Neuronal stem cell (in vitro differentiated cells): ENCODE measurements around the gene IKZF2.
A peak's percentile ranks its signal among the peaks of the same experiment; 100 is the strongest.

Experiments used
- DNase-seq: peaks from one replicate; pipeline ENCODE4 v3.0.0-alpha.2; 2013; ENCODE audit warnings: low spot score
- H2AFZ ChIP-seq: one replicate; pipeline ENCODE4 v1.6.1; 2013; ENCODE audit warnings: mild to moderate bottlenecking, low read length, inconsistent platforms
- H2AK5ac ChIP-seq: 2 replicates; pipeline ENCODE4 v1.6.1; 2013; ENCODE audit warnings: low read depth, mild to moderate bottlenecking, inconsistent platforms, low read length, moderate library complexity, mixed read lengths
- H2BK120ac ChIP-seq: 2 replicates; pipeline ENCODE4 v1.6.1; 2013; ENCODE audit warnings: low read depth, mild to moderate bottlenecking, inconsistent platforms, low read length, moderate library complexity, mixed read lengths
- H2BK12ac ChIP-seq: one replicate; pipeline ENCODE4 v1.6.1; 2013; ENCODE audit warnings: low read length, inconsistent platforms
- H2BK15ac ChIP-seq: 2 replicates; pipeline ENCODE4 v1.6.1; 2013; ENCODE audit warnings: mild to moderate bottlenecking, low read length, inconsistent platforms, mixed read lengths
- H2BK5ac ChIP-seq: one replicate; pipeline ENCODE4 v1.6.1; 2013; ENCODE audit warnings: inconsistent platforms, mild to moderate bottlenecking, low read length, moderate library complexity
- H3K14ac ChIP-seq: one replicate; pipeline ENCODE4 v1.6.1; 2013; ENCODE audit warnings: low read length, inconsistent platforms
- H3K18ac ChIP-seq: 2 replicates; pipeline ENCODE4 v1.6.1; 2013; ENCODE audit warnings: low read length, inconsistent platforms
- H3K23ac ChIP-seq: 2 replicates; pipeline ENCODE4 v1.6.1; 2013; ENCODE audit warnings: low read depth, mild to moderate bottlenecking, mixed read lengths, low read length, inconsistent platforms; ENCODE audit not compliant: poor library complexity
- H3K27ac ChIP-seq: replicated peaks from 3 replicates; pipeline ENCODE4 v1.5.1; 2013; ENCODE audit warnings: low read length, inconsistent platforms
- H3K27me3 ChIP-seq, 3 experiments: 2 replicates each; pipeline ENCODE4 v1.6.1; 2013; ENCODE audit warnings: low read length in 3 of 3, mild to moderate bottlenecking in 2 of 3, inconsistent platforms in 1 of 3, low read depth in 1 of 3, mixed read lengths in 1 of 3, moderate library complexity in 1 of 3; ENCODE audit not compliant: control insufficient read depth in 3 of 3, insufficient read depth in 3 of 3
- H3K36me3 ChIP-seq, 2 donors: replicated peaks in 1 of 2; 2 replicates each; pipeline ENCODE4 v1.6.1; 2013; ENCODE audit warnings: low read length in 2 of 2; ENCODE audit not compliant: control insufficient read depth in 2 of 2, insufficient read depth in 2 of 2
- H3K4ac ChIP-seq: 2 replicates; pipeline ENCODE4 v1.6.1; 2013; ENCODE audit warnings: inconsistent platforms, mild to moderate bottlenecking, low read length, moderate library complexity
- H3K4me1 ChIP-seq, 2 donors: 1 replicate in 1 of 2; 2 replicates in 1 of 2; pipeline ENCODE4 v1.6.1; 2013; ENCODE audit warnings: low read length in 2 of 2, low read depth in 1 of 2; ENCODE audit not compliant: control insufficient read depth in 2 of 2, insufficient read depth in 1 of 2
- H3K4me2 ChIP-seq: one replicate; pipeline ENCODE4 v1.6.1; 2013; ENCODE audit warnings: mild to moderate bottlenecking, low read length, inconsistent platforms; ENCODE audit not compliant: insufficient read depth, poor library complexity, severe bottlenecking
- H3K4me3 ChIP-seq, 2 donors: 2 replicates each; pipeline ENCODE4 v1.5.1; 2013; ENCODE audit warnings: low read length in 2 of 2, mild to moderate bottlenecking in 2 of 2, inconsistent platforms in 1 of 2, moderate library complexity in 1 of 2
- H3K79me1 ChIP-seq: one replicate; pipeline ENCODE4 v1.6.1; 2013; ENCODE audit warnings: low read depth, mild to moderate bottlenecking, inconsistent platforms, low read length, moderate library complexity
- H3K9ac ChIP-seq: one replicate; pipeline ENCODE4 v1.6.1; 2013; ENCODE audit warnings: mild to moderate bottlenecking, low read depth, low read length, inconsistent platforms; ENCODE audit not compliant: poor library complexity
- H3K9me3 ChIP-seq, 2 donors: replicated peaks in 1 of 2; 2 replicates each; pipeline versions ENCODE3 to v1.6.1; 2013; ENCODE audit warnings: low read length in 2 of 2, mild to moderate bottlenecking in 2 of 2, inconsistent platforms in 1 of 2, low read depth in 1 of 2, mixed read lengths in 1 of 2, moderate library complexity in 1 of 2; ENCODE audit not compliant: control insufficient read depth in 2 of 2, insufficient read depth in 1 of 2
- H4K8ac ChIP-seq: one replicate; pipeline ENCODE4 v1.6.1; 2013; ENCODE audit warnings: low read depth, mild to moderate bottlenecking, inconsistent platforms, low read length, moderate library complexity
- H4K91ac ChIP-seq: one replicate; pipeline ENCODE4 v1.6.1; 2013; ENCODE audit warnings: low read length, low read depth, mild to moderate bottlenecking, inconsistent platforms; ENCODE audit not compliant: poor library complexity
- WGBS, 2 donors: extraction: QIAGEN DNeasy Blood & Tissue Kit; methylation state at CpG; one replicate each; pipeline ENCODE4 v1.1.7; 2013; ENCODE audit warnings: missing lambda C conversion rate in 2 of 2, mixed read lengths in 1 of 2; ENCODE audit not compliant: insufficient read length in 2 of 2, insufficient replicate concordance in 1 of 2; ENCODE audit errors: extremely low coverage in 2 of 2; 5-methylcytosine and 5-hydroxymethylcytosine counted together

IKZF2 gene

DNA sequence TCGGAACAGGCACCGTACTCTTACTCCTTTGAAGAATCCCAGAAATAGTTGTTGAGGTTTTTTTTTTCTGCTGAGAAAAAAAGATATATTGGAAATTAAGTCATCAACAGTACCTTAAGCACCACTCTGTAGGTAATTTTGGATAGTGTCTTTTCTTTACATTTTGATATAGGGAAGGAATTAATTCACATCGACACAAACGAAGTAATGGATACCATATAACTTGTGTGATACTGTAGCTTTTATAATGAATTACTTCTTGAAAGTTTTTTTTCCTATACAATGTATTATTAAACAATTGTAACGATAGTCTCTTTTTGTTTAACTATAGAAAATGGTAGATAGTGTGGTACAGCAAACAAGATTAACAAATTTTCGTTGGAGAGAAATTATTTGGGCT lies 1.5 kb upstream of the IKZF2 start:
- no CpG with 5 or more reads among the region's 6 CpGs for WGBS, 2 donors
- Histone ChIP-seq H2BK5ac (no peak overlapping the region), H4K8ac (no peak overlapping the region), H3K27ac (no peak overlapping the region), H3K9me3 (no peaks in the 10 kb centered on the region), H3K27me3 (no peaks in the 10 kb centered on the region), H3K36me3 (no peaks in the 10 kb centered on the region), H2BK15ac (no peak overlapping the region), H3K4me3 (peak overlapping the region in 1 of 2 donors; percentile 76), H2BK120ac (no peak overlapping the region), H3K14ac (no peak overlapping the region), H2AK5ac (no peak overlapping the region), H3K23ac (no peak overlapping the region), H2AFZ (peak overlapping the region; percentile 95), H2BK12ac (no peak overlapping the region), H3K4me2 (no peak overlapping the region), H4K91ac (no peak overlapping the region), H3K4ac (no peak overlapping the region), H3K79me1 (no peaks in the 10 kb centered on the region), H3K4me1 (peaks cover 2 to 4% of the 10 kb centered on the region in 2 donors), H3K18ac (no peak overlapping the region), H3K9ac (no peak overlapping the region)
- no peak for DNase-seq

DNA sequence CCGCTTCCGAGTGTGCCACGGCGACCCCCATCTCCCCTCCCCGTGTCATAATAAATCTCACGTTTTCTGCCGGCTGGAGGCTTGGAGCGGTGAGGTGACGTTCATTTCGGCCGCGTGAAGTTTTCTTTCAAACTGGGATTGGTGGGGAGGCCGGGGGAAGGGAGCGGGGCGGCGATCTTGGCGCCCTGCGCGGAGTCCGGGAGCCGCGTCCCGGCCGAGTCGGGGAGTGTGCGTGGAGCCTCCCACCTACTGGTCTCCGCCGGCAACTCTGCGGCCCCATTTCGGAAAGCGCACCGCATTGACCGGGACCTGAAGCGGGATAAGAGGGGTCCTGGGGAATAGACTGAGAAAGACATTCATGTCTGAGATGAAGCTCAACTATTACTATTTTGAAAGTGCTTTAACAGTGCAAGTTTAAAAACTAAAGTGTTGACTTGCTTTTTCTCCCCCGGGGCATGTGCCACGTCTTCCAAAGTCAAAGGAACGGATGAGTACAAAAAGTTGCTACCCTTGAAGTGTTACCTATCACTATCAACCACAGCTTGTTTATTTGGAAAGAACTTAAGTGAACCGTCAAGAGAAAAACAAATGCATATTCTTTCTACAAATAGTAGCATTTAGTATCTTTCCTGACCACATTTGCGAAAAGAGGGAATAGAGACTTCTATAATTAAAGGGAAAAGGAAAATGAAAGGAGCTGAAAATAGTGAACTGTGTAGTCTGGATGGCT lies 818 bp upstream of the IKZF2 start:
- peak overlapping the region; percentile 86 for H3K27ac ChIP-seq
- H4K91ac ChIP-seq = no peak overlapping the region
- H3K18ac ChIP-seq = peak overlapping the region; percentile 90
- H2BK120ac ChIP-seq = no peak overlapping the region
- peak overlapping the region; percentile 76 to 94 for H3K4me3 ChIP-seq
- H3K36me3 ChIP-seq = peaks cover 0 to 5% of the 10 kb centered on the region in 2 donors
- H4K8ac ChIP-seq = no peak overlapping the region
- H3K9ac ChIP-seq = peak overlapping the region; percentile 30
- H3K9me3 ChIP-seq = no peaks in the 10 kb centered on the region
- H3K23ac ChIP-seq = no peak overlapping the region
- peak overlapping the region; percentile 49 for H2BK5ac ChIP-seq
- H3K4me2 ChIP-seq = peak overlapping the region; percentile 51
- no peaks in the 10 kb centered on the region for H3K27me3 ChIP-seq
- H2BK15ac ChIP-seq = no peak overlapping the region
- WGBS, 2 donors = no CpG with 5 or more reads among the region's 39 CpGs
- peak overlapping the region; percentile 95 for H2AFZ ChIP-seq
- H3K4ac ChIP-seq = peak overlapping the region; percentile 19
- no peak overlapping the region for H2BK12ac ChIP-seq
- no peaks in the 10 kb centered on the region for H3K79me1 ChIP-seq
- peak; percentile 66 for DNase-seq
- H2AK5ac ChIP-seq = no peak overlapping the region
- no peak overlapping the region for H3K14ac ChIP-seq
- H3K4me1 ChIP-seq = peaks cover 2 to 4% of the 10 kb centered on the region in 2 donors

DNA sequence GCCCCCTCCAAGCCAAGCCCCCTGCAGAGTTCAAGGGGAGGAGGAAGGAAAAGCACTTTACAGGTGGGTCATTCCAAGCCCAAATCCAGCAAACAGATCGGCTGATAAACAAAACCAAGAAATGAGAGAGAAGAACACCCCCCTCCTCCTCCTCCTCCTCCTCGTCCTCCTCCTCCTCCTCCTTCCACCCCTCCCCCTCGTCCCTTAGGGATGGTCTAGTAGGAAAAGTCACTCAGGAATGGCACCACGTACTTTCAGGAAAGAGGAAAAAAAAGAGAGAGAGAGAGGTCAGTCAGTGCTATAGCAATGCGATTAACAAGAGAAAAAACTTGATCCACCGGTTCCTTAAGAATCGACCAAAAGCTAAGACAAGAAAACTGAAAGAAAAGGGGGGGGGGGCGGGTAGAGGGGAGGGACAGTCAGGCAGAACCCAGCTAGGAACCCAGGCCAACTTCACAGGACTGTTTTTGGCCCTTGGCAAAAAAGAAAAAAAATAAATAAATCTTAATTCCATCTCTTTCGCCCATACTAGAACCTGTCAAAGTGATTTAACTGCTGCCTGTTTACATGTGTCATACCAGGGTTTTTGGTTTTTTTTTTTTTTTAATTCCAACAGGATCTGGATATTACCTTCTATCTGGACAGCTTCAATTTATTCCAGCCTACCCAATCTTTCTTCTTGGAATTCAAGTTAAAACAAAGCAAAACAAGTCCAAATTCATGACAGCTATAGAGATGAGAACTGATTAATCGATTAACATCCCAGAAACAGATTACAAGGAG lies 906 bp downstream of the IKZF2 start:
- H4K91ac ChIP-seq = no peak overlapping the region
- H2BK5ac ChIP-seq = no peak overlapping the region
- no peak overlapping the region for H4K8ac ChIP-seq
- H3K4me3 ChIP-seq = peak overlapping the region; percentile 76 to 86
- no peak overlapping the region for H2BK120ac ChIP-seq
- no peaks in the 10 kb centered on the region for H3K27me3 ChIP-seq
- peak overlapping the region; percentile 78 for H3K18ac ChIP-seq
- DNase-seq = peak; percentile 27
- H3K4me2 ChIP-seq = peak overlapping the region; percentile 47
- H3K9ac ChIP-seq = no peak overlapping the region
- H3K9me3 ChIP-seq = no peaks in the 10 kb centered on the region
- WGBS, 2 donors = no CpG with 5 or more reads among the region's 10 CpGs
- no peaks in the 10 kb centered on the region for H3K79me1 ChIP-seq
- H3K4ac ChIP-seq = no peak overlapping the region
- H3K27ac ChIP-seq = peak overlapping the region; percentile 52
- no peak overlapping the region for H3K23ac ChIP-seq
- no peak overlapping the region for H2BK12ac ChIP-seq
- peaks cover 2 to 4% of the 10 kb centered on the region in 2 donors for H3K4me1 ChIP-seq
- no peak overlapping the region for H2AK5ac ChIP-seq
- peaks cover 0 to 18% of the 10 kb centered on the region in 2 donors for H3K36me3 ChIP-seq
- no peak overlapping the region for H3K14ac ChIP-seq
- no peak overlapping the region for H2BK15ac ChIP-seq
- H2AFZ ChIP-seq = peak overlapping the region; percentile 90

DNA sequence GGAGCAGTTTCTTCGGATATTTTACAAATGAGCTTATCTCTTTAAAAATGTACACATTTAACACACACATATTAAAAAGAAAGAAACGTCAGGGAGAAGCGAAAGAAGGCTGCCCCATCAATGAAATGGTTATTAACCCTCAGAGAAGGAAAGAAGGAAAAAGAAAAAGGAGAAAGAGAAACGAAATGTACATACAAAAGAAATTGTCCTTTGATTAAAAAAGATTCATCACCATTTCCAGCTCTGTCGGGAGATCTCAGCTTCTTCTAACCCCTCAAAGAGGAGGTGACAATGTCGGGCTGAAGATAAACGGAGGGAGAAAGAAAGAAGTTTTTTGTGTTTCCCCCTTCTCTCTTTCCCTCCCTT lies 1.5 kb downstream of the IKZF2 start:
- H2BK5ac ChIP-seq = no peak overlapping the region
- H3K79me1 ChIP-seq = no peaks in the 10 kb centered on the region
- H3K36me3 ChIP-seq = peaks cover 0 to 18% of the 10 kb centered on the region in 2 donors
- H2BK15ac ChIP-seq = no peak overlapping the region
- H3K4ac ChIP-seq = no peak overlapping the region
- DNase-seq = peak; percentile 9
- peak overlapping the region; percentile 90 for H2AFZ ChIP-seq
- peaks cover 2 to 4% of the 10 kb centered on the region in 2 donors for H3K4me1 ChIP-seq
- WGBS, 2 donors = no CpG with 5 or more reads among the region's 7 CpGs
- H3K27me3 ChIP-seq = no peaks in the 10 kb centered on the region
- no peak overlapping the region for H4K8ac ChIP-seq
- H3K27ac ChIP-seq = peak overlapping the region; percentile 52
- peak overlapping the region; percentile 47 for H3K4me2 ChIP-seq
- no peak overlapping the region for H2BK12ac ChIP-seq
- H3K9ac ChIP-seq = no peak overlapping the region
- no peak overlapping the region for H2BK120ac ChIP-seq
- no peak overlapping the region for H3K14ac ChIP-seq
- H3K4me3 ChIP-seq = peak overlapping the region; percentile 76 to 86
- no peak overlapping the region for H3K23ac ChIP-seq
- peak overlapping the region; percentile 78 for H3K18ac ChIP-seq
- H3K9me3 ChIP-seq = no peaks in the 10 kb centered on the region
- no peak overlapping the region for H2AK5ac ChIP-seq
- no peak overlapping the region for H4K91ac ChIP-seq
